SK-N-MC (cell line): ENCODE results near the gene SERPINA6.

Experiments used
- EZH2 ChIP-seq: fragments of 200-600 bp; sonication (generic); IDR thresholded peaks from one replicate; pipeline ENCODE4 v1.6.1; 2017; ENCODE audit warnings: antibody characterized with exemption
- POLR2AphosphoS5 ChIP-seq: IDR thresholded peaks from 2 replicates; pipeline ENCODE4 v1.6.1; 2012; ENCODE audit warnings: mild to moderate bottlenecking, low read depth, low read length, borderline replicate concordance

DNA sequence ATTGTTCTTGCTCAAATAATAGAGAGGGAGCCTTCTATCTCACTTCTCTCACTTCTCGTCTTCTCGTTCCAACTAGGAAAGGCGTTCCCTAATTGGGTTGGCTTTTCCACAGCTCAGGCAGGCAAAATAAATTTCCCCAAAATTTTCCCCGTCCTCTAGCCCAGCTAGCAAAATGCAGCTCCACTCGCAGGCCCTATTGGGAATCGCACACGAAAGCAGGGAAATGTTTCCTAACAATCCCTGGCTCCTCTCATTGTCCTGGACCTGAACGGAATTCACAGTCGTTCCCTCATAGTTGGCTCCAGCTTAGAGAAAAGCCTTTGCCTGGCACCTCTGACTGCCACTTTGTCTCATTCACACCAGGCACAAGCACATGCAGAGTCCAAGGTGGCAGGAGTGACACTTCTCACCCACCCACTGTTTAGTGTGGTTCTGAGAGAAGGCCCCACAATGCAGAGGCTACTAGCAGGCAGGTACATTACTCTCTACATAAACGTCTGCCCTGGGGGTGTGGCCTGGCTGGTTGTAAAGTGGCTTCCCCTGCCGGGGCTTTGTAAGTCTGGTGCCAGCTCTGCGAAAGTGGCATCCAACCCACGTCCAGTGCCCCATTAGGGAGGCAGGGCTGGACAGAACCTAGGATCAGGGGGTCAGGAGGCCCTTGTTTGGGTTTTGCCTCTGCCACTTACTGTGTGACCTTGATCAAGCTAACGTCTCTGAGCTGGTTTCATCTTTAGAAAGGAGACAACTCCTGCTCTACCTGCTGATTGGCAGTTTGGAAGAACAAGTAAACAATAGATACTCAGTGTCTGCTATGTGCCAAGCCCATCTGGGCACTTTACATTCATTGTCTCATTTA, 34.3 kb downstream of the SERPINA6 start:
- TF ChIP-seq POLR2AphosphoS5 (no peak), EZH2 (no peak)
